ENCODE data around the gene MYO9B. TPM values are rescaled to one million over a fixed set of nuclear protein-coding genes. Genes with fewer than 3 reads are reported as not detected.

The MYO9B gene
- total RNA-seq, 1 donor from 2014 or later, result 55.9 TPM

- TF ChIP-seq, protein P1, sequence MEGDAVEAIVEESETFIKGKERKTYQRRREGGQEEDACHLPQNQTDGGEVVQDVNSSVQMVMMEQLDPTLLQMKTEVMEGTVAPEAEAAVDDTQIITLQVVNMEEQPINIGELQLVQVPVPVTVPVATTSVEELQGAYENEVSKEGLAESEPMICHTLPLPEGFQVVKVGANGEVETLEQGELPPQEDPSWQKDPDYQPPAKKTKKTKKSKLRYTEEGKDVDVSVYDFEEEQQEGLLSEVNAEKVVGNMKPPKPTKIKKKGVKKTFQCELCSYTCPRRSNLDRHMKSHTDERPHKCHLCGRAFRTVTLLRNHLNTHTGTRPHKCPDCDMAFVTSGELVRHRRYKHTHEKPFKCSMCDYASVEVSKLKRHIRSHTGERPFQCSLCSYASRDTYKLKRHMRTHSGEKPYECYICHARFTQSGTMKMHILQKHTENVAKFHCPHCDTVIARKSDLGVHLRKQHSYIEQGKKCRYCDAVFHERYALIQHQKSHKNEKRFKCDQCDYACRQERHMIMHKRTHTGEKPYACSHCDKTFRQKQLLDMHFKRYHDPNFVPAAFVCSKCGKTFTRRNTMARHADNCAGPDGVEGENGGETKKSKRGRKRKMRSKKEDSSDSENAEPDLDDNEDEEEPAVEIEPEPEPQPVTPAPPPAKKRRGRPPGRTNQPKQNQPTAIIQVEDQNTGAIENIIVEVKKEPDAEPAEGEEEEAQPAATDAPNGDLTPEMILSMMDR (conservative IDR thresholded peaks at IDR 0.05; ENCODE audit: low read depth, low read length), result no peak
- peak; percentile 32 for DNase-seq (ENCODE audit: low read depth)
- no peak overlapping the region for H3K4me3 ChIP-seq (ENCODE audit: low read depth, low read length)
These were observed 32.2 kb downstream of the MYO9B start for GRCh38 chr19:17107546-17108452.

- H3K4me3 ChIP-seq (ENCODE audit: low read depth, low read length), result no peak overlapping the region
- TF ChIP-seq, protein P1 (conservative IDR thresholded peaks at IDR 0.05; ENCODE audit: low read depth, low read length), result no peak
- no peak for DNase-seq (ENCODE audit: low read depth)
These were observed 32.8 kb downstream of the MYO9B start for GRCh38 chr19:17108453-17108784.

- TF ChIP-seq, protein P1 (conservative IDR thresholded peaks at IDR 0.05; ENCODE audit: low read depth, low read length), result no peak
- H3K4me3 ChIP-seq (ENCODE audit: low read depth, low read length), result no peak overlapping the region
These were observed 33.7 kb downstream of the MYO9B start for GRCh38 chr19:17109300-17109699.

GRCh38 chr19:17109962-17110598 lies 34.5 kb downstream of the MYO9B start:
- TF ChIP-seq, protein P1 (conservative IDR thresholded peaks at IDR 0.05; ENCODE audit: low read depth, low read length), result no peak
- no peak for DNase-seq (ENCODE audit: low read depth)
- no peak overlapping the region for H3K4me3 ChIP-seq (ENCODE audit: low read depth, low read length)

More at GRCh38 chr19:17109300-17109699, 33.7 kb downstream of the MYO9B start:
- no peak for DNase-seq (ENCODE audit: low read depth)

DNA sequence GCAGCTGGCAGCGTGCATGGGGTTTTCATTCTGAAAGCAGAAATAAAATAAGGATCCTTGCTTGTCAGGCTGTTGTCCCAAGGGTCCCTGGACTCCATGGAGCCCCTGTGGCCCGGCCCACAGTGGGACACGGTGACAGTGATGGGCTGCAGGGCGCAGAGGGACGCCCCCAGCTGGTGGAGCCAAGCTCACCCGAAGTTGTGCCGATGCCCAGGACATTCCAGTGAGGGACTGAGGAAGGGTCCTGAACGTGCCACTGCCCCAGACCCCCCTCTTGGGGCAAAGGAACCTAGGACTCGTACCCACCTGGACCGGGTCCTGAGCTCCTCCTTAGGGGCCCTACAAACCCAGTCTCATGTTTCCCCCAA lies 35.0 kb downstream of the MYO9B start:
- H3K4me3 ChIP-seq (ENCODE audit: low read depth, low read length), result no peak overlapping the region
- TF ChIP-seq, protein P1 (conservative IDR thresholded peaks at IDR 0.05; ENCODE audit: low read depth, low read length), result no peak
- no peak for DNase-seq (ENCODE audit: low read depth)

- TF ChIP-seq, protein P1 (conservative IDR thresholded peaks at IDR 0.05; ENCODE audit: low read depth, low read length), result no peak
- no peak for DNase-seq (ENCODE audit: low read depth)
- H3K4me3 ChIP-seq (ENCODE audit: low read depth, low read length), result no peak overlapping the region
These were observed 36.2 kb downstream of the MYO9B start for GRCh38 chr19:17111766-17112165.
